ENCODE results near the gene SYMPK. TPM values are rescaled to one million over a fixed set of nuclear protein-coding genes. Genes with fewer than 3 reads are reported as not detected.
"Not testable (repeated sequence)": the region's sequence is repeated elsewhere in the genome, so short reads cannot be mapped to it uniquely, and the experiment has no call there.

SYMPK gene
- polyA plus RNA-seq, 3 donors, result 25.9 to 57.0 (median 36.8) TPM

DNA sequence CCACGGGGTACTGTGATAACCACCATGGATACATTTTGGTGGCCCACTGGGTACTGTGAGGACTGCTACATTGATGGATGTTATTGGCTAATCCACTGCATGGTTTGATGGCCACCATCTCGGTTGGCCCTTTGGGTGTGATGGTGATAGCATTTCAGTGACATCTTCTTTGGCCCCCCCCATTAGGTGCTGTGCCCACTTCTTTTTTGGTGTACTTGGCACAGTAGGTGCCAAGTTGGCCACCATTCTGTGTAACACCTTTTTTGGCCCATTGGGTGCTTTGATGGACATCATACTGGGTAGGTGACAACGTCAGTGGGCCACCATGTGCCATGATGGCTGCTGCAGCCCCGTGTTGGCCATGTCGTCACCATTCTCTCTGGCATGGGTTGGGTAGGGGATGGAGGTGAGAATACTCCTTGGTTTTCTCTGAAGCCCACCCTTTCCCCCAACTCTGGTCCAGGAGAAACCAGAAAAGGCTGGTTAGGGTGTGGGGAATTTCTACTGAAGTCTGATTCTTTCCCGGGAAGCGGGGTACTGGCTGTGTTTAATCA, 10.3 kb upstream of the SYMPK start:
- no peak overlapping the region for H3K27ac ChIP-seq (ENCODE audit: low read depth, low read length)
- 64 to 94% (median 90%) methylated on average over 7 of the region's 7 CpGs for WGBS, 3 donors

DNA sequence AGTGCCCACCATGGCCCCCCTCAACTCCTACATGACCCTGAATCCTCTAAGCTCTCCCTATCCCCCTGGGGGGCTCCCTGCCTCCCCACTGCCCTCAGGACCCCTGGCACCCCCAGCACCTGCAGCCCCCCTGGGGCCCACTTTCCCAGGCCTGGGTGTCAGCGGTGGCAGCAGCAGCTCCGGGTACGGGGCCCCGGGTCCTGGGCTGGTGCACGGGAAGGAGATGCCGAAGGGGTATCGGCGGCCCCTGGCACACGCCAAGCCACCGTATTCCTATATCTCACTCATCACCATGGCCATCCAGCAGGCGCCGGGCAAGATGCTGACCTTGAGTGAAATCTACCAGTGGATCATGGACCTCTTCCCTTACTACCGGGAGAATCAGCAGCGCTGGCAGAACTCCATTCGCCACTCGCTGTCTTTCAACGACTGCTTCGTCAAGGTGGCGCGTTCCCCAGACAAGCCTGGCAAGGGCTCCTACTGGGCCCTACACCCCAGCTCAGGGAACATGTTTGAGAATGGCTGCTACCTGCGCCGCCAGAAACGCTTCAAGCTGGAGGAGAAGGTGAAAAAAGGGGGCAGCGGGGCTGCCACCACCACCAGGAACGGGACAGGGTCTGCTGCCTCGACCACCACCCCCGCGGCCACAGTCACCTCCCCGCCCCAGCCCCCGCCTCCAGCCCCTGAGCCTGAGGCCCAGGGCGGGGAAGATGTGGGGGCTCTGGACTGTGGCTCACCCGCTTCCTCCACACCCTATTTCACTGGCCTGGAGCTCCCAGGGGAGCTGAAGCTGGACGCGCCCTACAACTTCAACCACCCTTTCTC, 9.4 kb upstream of the SYMPK start:
- WGBS, 3 donors, result 84 to 96% (median 94%) methylated on average over 34 of the region's 34 CpGs

DNA sequence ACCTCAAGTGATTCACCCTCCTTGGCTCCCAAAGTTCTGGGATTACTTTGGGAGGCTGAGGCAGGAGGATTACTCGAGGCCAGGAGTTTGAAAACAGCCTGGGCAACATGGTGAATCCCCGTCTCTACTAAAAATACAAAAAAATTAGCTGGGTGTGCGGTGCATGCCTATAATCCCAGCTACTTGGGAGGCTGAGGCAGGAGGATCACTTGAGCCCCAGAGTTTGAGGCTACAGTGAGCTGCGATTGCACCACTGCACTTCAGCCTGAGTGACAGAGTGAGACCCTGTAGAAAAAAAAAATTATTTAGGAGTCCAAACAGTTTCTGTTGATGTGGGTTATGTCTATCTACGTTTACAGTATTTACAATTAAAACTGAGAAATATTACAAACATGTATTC, 7.9 kb upstream of the SYMPK start:
- 83 to 85% (median 85%) methylated on average over 5 of the region's 5 CpGs for WGBS, 3 donors
- no peak overlapping the region for H3K27ac ChIP-seq (ENCODE audit: low read depth, low read length)

More for the DNA sequence above, 9.4 kb upstream of the SYMPK start:
- no peak overlapping the region for H3K27ac ChIP-seq (ENCODE audit: low read depth, low read length)

DNA sequence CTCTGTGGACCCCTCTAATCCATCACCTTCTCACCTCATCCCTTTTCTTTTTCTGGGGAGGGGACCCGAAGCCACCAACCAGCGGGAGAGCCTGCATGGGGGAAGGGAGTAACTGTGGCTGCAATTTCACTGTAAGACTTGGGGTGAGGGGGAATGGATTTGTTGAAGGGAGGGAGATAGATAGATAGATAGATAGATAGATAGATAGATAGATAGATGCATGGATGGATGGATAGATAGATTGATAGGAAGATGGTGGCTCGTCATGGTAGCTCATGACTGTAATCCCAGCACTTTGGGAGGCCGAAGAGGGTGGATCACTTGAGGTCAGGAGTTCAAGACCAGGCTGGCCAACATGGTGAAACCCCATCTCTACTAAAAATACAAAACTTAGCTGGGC, 4.3 kb upstream of the SYMPK start:
- not testable (repeated sequence) for H3K27ac ChIP-seq (ENCODE audit: low read depth, low read length)
- 54 to 79% (median 70%) methylated on average over 4 of the region's 4 CpGs for WGBS, 3 donors

DNA sequence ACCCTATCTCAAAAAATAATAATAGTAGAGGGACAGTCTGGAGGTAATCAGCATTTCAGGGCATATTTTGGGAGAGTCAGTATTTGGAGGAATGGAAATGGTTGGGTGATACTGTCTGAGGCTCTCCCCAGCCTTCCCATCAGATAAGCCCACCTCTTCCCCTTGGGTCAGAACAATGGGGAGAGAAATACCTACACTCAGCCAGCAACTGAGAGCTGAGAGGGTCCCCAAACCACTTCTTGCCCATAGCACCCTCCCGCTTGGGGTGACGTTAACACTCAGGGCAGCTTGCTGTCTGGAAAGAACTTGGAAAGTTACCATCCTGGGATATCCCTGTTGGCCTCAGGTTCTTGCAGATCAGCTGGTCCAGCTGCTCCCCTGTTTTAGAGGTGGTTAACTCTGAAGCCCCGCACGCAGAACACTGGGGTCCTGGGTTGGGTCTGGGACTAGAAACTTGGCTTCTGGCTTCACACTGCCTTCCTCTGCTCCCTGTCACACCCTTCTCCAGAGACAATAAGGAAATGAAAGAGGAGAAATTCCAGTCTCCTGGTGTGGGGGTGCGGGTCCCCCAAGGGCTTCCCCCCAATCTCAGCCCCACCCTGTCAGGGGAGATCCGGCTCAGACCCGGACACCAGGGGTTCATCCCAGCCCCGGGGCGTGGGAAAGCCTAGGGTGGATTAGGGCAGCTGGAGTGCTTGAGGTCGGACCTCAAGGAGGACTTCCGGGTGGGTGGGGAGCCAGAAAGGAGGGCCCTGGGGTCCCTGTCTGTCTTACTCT, 3.6 kb upstream of the SYMPK start:
- WGBS, 3 donors, result 37 to 73% (median 63%) methylated on average over 11 of the region's 11 CpGs
- no peak overlapping the region for H3K27ac ChIP-seq (ENCODE audit: low read depth, low read length)

DNA sequence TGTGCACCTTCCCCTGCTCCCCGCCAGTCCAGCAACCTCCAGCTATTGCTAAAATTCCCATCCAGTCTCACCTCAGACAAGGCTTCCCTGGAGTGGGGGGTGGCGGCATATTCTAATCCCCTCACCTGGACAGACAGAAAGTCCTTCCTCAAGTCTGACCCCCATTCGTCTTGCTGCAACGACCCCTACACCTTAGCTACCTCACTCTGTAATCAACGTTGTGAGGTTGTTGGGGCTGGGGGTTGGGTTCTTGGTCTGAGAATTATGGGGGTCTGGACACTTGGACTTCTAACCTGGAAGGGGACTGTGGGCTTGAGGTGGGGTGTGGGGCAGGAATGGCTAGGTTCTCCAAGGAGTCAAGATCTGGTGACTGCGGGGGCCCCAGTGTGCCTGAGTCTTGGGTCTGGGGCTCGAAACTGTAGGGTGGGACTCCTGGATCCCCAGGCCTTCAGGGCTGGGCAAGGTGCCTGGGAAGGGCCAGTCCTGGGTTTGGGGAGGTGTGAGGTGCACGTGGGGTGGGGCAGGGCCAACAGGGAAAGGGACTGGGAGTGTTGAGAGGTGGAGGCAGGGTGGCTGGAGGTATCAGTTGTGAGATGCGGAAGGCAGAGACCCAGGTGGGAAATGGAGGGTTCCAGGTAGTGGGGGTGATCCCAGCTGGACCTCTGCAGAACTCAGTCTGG, 2.5 kb upstream of the SYMPK start:
- H3K27ac ChIP-seq (ENCODE audit: low read depth, low read length), result no peak overlapping the region
- 45 to 73% (median 72%) methylated on average over 9 of the region's 9 CpGs for WGBS, 3 donors

DNA sequence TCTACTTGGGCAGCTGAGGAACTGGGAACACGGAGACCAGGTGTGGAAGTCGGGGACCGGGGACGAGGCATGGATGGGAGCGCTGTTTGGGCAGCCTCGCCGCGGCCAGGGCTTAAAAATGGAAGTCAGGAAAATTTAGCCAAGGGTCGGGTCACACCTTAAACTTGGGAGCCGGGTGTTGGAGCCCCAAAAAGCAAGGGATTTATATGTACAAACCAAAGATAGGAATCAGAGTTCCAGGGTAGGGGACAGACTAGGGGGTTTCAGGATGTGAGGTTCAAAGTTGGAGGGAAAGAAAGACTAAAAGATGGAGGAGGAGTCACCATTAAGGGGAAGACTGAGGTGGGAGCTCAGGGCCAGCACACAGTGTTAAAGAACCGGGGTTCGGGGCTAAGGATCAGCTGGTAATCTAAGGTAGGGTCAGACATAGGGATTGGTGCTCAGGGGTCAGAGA, 1.7 kb upstream of the SYMPK start:
- 8 to 23% (median 20%) methylated on average over 12 of the region's 12 CpGs for WGBS, 3 donors
- no peak overlapping the region for H3K27ac ChIP-seq (ENCODE audit: low read depth, low read length)

DNA sequence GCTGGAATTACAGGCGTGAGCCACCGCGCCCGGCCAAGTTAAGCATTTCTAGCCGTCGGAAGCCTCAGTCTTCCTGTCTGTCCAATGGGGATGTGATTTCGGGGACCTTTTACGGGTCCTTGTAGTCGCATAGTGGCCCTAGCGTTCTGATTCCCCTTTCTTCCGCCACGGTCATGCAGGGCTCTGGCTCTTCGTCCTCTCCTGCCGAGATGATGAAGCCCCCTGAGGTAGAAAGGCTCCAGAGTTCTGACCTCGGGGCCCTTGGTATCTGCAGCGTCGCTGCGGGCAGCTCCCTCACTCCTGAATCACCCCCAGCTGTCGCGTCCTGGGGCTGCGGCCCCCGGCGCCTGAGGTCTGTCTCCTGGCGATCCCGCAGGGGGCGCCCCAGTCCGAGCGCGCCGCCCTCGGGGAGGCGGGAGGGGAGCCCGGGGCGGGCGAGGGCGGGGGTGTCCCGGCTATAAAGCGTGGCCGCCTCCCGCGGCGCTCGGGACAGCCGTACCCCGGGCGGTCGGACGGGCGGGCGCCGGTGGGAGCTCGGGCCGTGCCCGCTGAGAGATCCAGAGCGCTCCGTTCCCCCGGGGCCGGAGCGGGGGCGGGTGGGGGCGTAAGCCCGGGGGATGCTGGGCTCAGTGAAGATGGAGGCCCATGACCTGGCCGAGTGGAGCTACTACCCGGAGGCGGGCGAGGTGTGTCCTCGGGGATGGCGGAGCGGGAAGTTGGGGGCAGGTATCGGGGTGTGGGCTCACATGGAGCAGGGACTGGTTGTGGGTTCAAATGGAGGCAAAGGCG, 1.1 kb upstream of the SYMPK start, which contains the start of gene FOXA3:
FOXA3 (plus strand) TSS at position 487 of the 789 bp plus-strand sequence; CDS start at position 618, 131 bp downstream.
- WGBS, 3 donors, result 2% methylated on average over 69 to 71 of the region's 71 CpGs
- H3K27ac ChIP-seq (ENCODE audit: low read depth, low read length), result no peak within 1 kb of the TSS

DNA sequence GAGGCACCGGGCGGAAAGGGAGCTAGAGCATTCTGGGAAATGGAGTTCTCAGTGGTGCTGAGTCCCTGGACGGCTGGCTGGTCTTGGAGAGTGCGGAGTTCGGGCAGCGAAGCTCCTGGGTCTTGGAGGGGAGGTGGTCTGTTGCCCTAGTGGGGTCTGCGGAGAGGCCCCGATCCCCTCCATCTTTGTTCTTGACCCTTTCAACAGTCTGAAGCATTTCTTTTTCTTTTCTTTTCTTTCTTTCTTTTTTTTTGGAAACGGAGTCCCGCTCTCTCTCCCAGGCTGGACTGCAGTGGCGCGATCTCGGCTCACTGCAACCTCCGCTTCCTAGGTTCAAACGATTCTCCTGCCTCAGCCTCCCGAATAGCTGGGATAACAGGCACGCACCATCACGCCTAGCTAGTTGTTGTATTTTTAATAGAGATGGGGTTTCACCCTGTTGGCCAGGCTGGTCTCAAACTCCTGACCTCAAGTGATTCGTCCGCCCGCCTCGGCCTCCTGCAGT, 440 bp upstream of the SYMPK start:
- no peak overlapping the region for H3K27ac ChIP-seq (ENCODE audit: low read depth, low read length)
- 3 to 4% (median 3%) methylated on average over 22 of the region's 22 CpGs for WGBS, 3 donors

DNA sequence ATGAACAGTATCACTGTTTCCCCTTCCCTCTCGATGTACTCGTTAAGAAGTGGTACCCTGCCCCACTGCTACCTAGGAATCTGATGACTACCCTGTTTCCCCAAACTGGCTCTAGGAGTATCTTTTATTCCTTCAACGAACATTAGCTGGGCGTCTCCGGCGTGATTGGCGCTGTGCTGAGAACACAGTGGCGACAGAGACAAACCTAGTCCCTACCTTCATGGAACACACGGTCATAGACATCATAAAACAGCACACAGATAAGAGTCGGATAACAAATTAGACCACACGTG, 730 bp downstream of the SYMPK start:
- 0 to 1% (median 1%) methylated on average over 11 of the region's 11 CpGs for WGBS, 3 donors

DNA sequence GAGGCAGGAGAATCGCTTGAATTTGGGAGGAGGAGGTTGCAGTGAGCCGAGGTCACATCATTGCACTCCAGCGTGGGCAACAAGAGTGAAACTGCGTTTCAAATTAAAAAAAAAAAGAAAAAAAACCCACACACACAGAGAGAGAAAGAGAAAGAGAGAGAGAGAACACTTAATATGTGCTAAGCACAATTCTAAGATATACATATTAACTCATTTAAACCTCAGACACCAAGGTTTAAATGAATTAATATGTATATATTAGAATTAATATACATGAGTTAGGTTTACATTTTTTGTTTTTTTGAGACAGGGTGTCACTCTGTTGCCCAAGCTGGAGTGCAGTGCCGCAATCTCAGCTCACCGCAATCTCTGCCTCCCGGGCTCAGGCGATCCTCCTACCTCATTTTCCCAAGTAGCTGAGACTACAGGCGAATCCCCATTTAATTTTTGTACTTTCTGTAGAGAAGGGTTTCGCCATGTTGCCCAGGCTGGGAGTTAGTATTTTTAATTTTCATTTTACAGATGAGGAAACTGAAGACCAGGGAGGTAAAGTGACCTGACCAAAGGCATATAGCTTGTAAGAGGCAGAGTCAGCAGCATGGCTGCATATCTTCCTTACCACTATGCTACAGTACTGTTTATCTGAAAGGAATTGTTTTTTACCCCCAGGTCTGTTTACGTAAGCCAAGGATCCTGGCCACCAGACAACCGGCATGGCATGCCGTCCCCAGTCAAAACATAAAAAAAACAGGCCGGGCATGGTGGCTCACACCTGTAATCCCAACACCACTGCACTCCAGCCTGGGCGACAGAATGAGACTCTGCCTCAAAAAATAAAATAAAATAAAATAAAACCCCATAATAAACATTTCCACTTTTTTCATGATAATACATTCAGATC, 2.3 kb downstream of the SYMPK start:
- whole genome bisulfite sequencing, 3 donors, result 76 to 88% (median 86%) methylated on average over 15 of the region's 15 CpGs
- no peak overlapping the region for H3K27ac ChIP-seq (ENCODE audit: low read depth, low read length)

More for the DNA sequence above, 730 bp downstream of the SYMPK start:
- H3K27ac ChIP-seq (ENCODE audit: low read depth, low read length), result no peak overlapping the region

DNA sequence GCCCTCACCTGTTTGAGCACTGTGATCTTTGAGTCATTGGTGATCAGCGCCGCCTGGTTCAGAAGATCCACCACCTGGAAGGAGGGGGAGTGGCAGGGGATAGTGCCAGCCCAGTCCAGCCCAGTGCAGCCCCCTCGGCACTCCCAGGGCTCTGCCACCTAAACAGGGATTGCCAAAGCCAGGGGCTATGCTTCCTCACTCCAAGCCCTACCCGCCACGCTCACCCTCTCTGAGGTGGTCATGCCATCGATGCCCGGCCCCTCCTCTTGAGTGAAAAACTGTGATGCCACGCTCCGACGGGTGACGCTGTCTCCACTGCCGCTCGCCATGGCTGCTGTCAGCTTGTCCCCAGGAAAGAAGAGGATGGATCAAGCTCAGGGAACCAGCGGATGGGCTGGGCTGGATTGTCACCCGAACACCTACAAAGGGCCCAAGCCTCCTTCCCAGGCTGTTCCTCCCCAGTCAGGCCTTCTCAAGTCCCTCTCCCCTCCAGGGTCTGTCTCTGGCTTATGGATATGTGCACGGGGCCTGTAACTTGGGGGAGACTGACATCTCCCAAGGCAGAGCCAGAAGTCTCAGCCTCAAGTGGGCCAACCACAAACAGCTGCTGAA, 8.7 kb downstream of the SYMPK start:
- WGBS, 3 donors, result 88 to 98% (median 93%) methylated on average over 16 of the region's 16 CpGs
- H3K27ac ChIP-seq (ENCODE audit: low read depth, low read length), result no peak overlapping the region

DNA sequence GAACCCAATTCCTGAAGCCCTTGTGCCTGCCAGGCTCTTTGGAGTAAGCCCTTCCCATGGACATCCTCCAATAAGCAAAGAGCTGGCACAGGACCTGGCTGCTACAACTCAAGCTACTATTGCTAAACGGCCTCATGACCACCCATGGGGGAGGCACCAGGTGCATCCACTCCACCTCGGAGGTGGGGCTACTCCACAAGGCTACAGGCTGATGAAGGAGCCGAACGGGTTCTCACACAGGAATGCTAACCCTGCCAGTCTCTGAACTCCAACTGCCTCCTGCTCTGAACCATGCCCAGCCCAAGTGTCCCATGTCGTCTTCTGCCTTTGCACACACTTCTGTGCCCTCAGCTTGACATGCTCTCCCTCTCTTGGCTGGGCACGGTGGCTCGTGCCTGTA, 10.0 kb downstream of the SYMPK start:
- H3K27ac ChIP-seq (ENCODE audit: low read depth, low read length), result no peak overlapping the region
- WGBS, 3 donors, result 73 to 84% (median 83%) methylated on average over 7 of the region's 7 CpGs

DNA sequence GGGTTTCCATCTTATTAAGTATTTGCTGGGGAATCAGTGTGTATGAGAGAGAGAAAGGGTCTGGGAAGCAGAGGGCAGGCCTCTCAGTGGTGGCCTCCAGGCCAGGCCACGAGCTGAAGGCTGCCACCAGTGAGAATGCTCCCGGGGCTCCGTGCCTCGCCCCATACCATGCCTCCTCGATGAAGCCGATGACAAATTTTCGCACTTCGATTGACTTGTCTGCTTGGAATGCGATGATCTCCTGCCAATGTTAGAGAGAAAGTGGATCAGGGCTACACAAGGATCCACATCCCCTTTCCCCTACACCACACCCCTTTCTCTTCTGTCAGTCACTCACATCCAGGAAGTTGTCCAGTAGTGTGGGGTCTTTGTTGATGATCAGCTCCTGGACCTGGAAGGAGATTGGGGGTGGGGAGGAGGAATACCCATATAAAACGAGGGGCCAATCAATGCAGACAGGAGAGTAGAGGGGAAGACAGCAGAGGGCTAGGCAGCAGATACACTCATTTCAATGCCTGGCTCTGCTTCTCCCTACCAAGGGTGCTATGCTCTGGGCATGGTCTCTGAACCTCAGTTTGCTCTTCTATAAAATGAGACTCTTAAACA, 10.7 kb downstream of the SYMPK start:
- no peak overlapping the region for H3K27ac ChIP-seq (ENCODE audit: low read depth, low read length)
- WGBS, 3 donors, result 92 to 95% (median 94%) methylated on average over 10 of the region's 10 CpGs

DNA sequence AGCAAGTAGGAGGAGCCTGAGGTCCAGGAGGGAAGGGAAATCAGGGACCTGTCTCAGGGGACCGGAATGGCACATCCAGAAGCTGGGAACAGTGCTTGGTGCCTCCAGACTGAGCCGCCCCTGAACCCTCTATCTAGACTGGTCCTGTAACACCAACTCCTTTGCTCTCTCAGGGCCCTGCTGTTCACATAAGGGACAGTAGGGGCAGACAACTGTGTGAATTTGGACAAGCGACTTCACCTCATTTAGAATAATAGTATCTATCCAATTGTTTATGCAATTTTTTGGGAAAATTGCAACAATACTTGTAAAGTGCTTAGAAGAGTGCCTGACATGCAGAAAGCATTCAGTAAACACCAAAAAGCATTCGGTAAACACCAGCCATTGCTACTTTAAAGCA, 14.0 kb downstream of the SYMPK start:
- H3K27ac ChIP-seq (ENCODE audit: low read depth, low read length), result no peak overlapping the region
- WGBS, 3 donors, result 88 to 94% (median 91%) methylated on average over 4 of the region's 4 CpGs

DNA sequence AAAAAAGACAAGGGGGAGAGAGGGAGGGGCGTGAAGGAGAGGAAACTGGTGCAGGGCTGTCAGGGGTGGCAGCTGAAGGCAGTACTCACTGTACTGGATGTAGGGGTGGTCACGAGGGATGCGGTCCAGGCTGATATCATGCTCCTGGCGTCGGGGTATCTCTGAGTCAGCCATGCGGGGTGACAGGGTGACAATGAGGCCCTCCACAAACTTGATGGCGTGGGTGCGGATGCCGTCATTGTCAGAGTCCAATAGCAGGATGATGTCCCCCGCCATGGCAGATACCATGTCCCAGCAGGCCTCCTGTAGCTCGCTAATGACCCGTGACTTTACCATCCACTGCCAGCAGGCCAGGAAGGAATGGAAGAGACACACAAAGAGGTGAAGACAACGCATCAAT, 15.3 kb downstream of the SYMPK start:
- H3K27ac ChIP-seq (ENCODE audit: low read depth, low read length), result no peak overlapping the region
- WGBS, 3 donors, result 93 to 96% (median 94%) methylated on average over 13 of the region's 13 CpGs
